ENCODE data around the gene POPDC2.

The POPDC2 gene

DNA sequence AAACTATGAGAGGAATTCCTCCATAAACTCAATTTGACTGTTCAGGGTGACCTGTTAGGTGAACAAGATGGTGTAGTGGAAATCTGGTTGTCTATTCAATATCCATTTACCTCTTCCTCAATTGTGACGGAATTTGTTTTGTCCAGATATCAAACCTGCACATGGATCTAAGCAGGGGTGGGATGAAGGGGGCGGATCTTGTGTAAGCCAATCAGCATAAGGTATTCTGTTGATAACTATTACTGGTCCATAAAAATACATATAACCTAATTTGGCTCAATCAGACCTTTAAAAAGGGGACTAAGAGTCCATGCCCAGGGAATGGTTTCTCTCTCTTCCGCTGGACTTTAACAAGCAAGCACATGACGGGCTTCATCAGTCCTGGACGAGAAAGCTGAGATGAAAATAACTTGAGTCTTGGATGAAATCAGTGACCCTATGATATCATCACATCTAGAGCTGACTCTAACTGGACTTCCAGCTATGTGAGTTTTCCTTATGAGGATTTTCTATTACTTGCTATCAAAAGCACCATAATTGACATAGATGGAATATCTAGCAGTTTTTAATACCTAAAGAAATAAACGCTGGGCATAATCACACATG lies 5.7 kb upstream of the POPDC2 start:
- no peak for TF ChIP-seq CTCF (IDR thresholded peaks at IDR 0.05; ENCODE audit: borderline replicate concordance, insufficient read depth, low read depth, low read length)

DNA sequence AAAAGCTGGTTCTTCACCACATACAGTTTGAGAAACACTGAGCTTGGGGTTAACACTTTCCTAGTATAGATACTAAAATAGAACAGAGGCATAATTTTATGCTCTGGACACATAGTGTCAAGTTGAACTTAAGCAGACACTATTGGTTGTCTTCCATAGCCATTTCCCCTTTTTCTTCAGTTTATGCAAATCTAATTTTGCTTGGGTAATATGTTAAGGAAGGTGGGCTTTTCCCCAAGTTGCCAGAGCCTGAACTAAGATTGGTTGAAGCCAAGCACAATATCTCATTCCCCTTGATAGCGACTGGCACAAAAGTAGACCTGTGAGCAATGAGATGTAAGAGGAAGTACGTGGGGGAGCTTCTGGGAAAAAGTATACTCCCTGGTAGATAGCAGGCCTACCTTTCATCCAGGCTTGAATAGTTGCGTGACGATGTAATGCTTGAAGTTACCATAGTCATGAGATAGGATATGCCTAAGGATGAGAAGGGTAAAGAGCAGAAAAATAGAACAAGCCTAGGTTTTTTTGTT lies 4.5 kb upstream of the POPDC2 start:
- TF ChIP-seq CTCF (IDR thresholded peaks at IDR 0.05; ENCODE audit: borderline replicate concordance, insufficient read depth, low read depth, low read length) = no peak
- H3K4me3 ChIP-seq (ENCODE audit: low read depth, low read length) = no peak overlapping the region

More for the DNA sequence above, 5.7 kb upstream of the POPDC2 start:
- H3K4me3 ChIP-seq (ENCODE audit: low read depth, low read length) = no peak overlapping the region

- TF ChIP-seq CTCF (IDR thresholded peaks at IDR 0.05; ENCODE audit: borderline replicate concordance, insufficient read depth, low read depth, low read length) = no peak
- H3K4me3 ChIP-seq (ENCODE audit: low read depth, low read length) = no peak overlapping the region
Observed at GRCh38 chr3:119664370-119664769, 4.0 kb upstream of the POPDC2 start.

- H3K4me3 ChIP-seq (ENCODE audit: low read depth, low read length) = no peak overlapping the region
- TF ChIP-seq CTCF (IDR thresholded peaks at IDR 0.05; ENCODE audit: borderline replicate concordance, insufficient read depth, low read depth, low read length) = no peak
Observed at GRCh38 chr3:119663885-119664284, 3.5 kb upstream of the POPDC2 start.

DNA sequence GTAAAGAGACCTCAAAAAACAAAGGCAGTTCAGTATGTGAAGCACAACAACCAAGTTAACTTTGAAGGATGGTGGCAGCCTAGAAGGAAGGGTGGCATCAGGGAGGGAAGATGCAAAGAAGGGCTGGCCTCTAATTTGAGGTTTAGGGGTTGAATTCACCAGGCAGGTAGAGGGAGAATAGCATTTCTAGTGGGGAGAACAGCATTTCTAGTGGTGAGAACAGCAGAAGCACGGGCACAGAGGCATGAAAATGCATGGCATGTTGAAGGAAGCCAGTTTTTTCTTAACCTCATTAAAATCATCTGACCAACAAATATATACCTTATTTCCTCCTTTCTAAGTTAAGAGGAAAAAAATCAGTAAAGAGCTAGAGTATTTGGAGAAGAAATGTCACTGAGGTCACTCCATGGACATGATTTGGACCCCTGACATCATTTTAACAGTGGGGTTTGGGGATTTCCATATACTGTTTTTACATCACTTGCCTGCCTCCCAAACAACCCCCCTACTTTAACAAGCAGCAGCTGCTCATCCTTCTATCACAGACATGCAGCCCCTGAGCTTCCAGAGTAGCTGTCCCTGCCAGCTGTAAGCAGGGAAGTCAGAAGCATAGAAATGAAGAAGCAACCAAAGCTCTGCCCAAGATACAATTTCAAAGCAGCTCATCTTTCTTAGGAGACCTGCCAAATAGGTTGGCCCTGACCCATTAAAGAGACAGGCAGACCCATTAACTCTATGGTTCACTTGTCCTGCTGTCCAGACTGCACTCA lies 2.4 kb upstream of the POPDC2 start:
- peak; percentile 35; the same call in 1 of the 2 replicates for TF ChIP-seq CTCF (IDR thresholded peaks at IDR 0.05; ENCODE audit: borderline replicate concordance, insufficient read depth, low read depth, low read length)
- no peak overlapping the region for H3K4me3 ChIP-seq (ENCODE audit: low read depth, low read length)

DNA sequence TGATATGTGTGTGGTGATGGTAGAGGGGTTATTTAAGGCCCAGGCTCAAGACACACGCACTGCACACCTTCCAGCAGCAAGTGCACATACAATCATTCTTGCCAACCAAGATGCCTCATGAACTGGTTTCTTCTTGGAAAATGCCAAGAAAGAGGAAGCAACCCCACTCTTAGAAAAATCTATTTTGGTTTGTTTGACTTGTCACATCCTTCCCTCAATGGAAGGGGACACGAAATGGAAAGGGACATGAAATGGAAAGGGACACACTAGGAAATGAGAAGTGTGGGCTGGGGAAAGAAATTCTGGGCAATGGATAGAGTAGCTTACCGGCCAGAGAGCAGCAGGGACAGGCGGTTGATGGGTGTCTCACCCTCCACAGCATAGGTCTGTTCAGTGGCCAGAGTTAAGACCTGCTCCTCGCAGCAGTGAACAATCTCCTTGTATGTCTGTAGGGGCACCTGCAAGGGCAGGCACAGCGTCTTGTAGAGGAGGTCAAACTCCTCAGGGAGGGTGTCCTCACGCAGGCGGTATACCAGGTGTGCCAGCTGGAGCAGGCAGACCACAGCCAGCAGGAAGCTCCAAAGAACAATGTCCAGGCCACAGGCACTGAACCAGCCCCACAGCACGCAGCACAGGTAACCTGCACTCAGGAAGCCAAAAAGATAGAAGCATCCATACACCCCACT lies 640 bp downstream of the POPDC2 start:
- H3K4me3 ChIP-seq (ENCODE audit: low read depth, low read length) = no peak overlapping the region
- no peak for TF ChIP-seq CTCF (IDR thresholded peaks at IDR 0.05; ENCODE audit: borderline replicate concordance, insufficient read depth, low read depth, low read length)
